Measurements from ENCODE around the gene MANSC1. TPM values are rescaled to one million over a fixed set of nuclear protein-coding genes. Genes with fewer than 3 reads are reported as not detected.

MANSC1 gene
- polyA plus RNA-seq, 1 donor (not counting 4 experiments of a cell fraction or from before 2014, with no cell fraction given) = 1.6 TPM

DNA sequence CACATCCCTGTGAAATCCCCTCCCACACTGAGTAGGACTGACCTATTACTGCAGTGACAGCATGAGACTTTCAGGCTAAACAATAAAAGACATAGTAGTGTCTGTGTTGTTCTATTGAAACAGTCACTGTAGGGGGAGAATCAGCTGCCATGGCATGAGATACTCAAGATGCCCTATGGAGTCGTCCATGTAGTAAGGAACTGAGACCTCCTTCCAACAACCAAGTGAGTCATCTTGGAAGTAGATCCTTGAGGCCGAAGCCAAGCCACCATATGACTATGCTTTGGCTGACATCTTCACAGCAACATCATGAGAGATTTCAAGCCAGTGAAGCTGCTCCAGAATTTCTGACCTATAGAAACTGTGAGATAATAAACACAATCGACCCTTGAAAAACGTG is 71.1 kb downstream of the MANSC1 start:
- FAIRE-seq = no peak
- dilution Hi-C loops (cut with MboI; ENCODE audit: extremely low pct_ligation_motif_present, low sequenced_read_pairs) = no loop called here
- Histone ChIP-seq H3K9me3 (ENCODE audit: control insufficient read depth, low read depth, low read length) (no peaks in the 10 kb centered on the region), H3K27me3 (ENCODE audit: control insufficient read depth, extremely low read depth, insufficient read depth, low read length) (no peaks in the 10 kb centered on the region), H3K9ac (ENCODE audit: control insufficient read depth, extremely low read depth, insufficient read depth, low read length) (no peak overlapping the region), H3K4me1 (ENCODE audit: control insufficient read depth, extremely low read depth, insufficient read depth, low read length) (peaks cover 9% of the 10 kb centered on the region), H3K9me1 (ENCODE audit: control insufficient read depth, extremely low read depth, insufficient read depth, low read length) (no peaks in the 10 kb centered on the region), H3K36me3 (ENCODE audit: control insufficient read depth in 2 of 2, extremely low read depth in 1 of 2, insufficient read depth in 2 of 2, low read length in 2 of 2) (no peaks in the 10 kb centered on the region), H3K79me2 (ENCODE audit: control insufficient read depth, insufficient read depth, low read length) (no peaks in the 10 kb centered on the region), H3K27ac (ENCODE audit: control insufficient read depth, insufficient read depth, low read length) (no peak overlapping the region), H4K20me1 (ENCODE audit: control insufficient read depth, extremely low read depth, insufficient read depth, low read length) (no peaks in the 10 kb centered on the region), H3K4me2 (ENCODE audit: control insufficient read depth, extremely low read depth, insufficient read depth, low read depth, low read length) (no peak overlapping the region), H3K4me3 (ENCODE audit: control insufficient read depth in 2 of 3, extremely low read depth in 1 of 3, insufficient read depth in 2 of 3, low read depth in 1 of 3, low read length in 3 of 3) (no peak overlapping the region), H2AFZ (ENCODE audit: control insufficient read depth, low read length) (no peak overlapping the region)
- TF ChIP-seq, protein P1, sequence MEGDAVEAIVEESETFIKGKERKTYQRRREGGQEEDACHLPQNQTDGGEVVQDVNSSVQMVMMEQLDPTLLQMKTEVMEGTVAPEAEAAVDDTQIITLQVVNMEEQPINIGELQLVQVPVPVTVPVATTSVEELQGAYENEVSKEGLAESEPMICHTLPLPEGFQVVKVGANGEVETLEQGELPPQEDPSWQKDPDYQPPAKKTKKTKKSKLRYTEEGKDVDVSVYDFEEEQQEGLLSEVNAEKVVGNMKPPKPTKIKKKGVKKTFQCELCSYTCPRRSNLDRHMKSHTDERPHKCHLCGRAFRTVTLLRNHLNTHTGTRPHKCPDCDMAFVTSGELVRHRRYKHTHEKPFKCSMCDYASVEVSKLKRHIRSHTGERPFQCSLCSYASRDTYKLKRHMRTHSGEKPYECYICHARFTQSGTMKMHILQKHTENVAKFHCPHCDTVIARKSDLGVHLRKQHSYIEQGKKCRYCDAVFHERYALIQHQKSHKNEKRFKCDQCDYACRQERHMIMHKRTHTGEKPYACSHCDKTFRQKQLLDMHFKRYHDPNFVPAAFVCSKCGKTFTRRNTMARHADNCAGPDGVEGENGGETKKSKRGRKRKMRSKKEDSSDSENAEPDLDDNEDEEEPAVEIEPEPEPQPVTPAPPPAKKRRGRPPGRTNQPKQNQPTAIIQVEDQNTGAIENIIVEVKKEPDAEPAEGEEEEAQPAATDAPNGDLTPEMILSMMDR (optimal IDR thresholded peaks at IDR 0.05 in 1 of 3, IDR thresholded peaks at IDR 0.05 in 1 of 3, conservative IDR thresholded peaks at IDR 0.05 in 1 of 3; ENCODE audit: extremely low read depth in 1 of 3, insufficient read depth in 2 of 3, low read length in 3 of 3) = no peak
- TF ChIP-seq EZH2 (IDR thresholded peaks at IDR 0.05; ENCODE audit: low read length) = no peak
- DNase-seq (ENCODE audit: low read depth, low spot score) = no peak

Small RNA genes lying within 50 kb of the gene (small RNA-seq; reads per million reads assigned to genes)
- gene RNU6-318P (ENCODE audit: insufficient read length in 3 of 3, low read depth in 3 of 3, low replicate concordance in 1 of 3) = 0 reads per million in 3 experiments

Other genes starting within 250 kb of the MANSC1 start
- 9.9 to 13.0 TPM (median 12.8 TPM) in 3 replicates for gene LRP6, start 83.2 kb downstream of the MANSC1 start, polyA plus RNA-seq
- 5.4 to 14.1 TPM (median 5.6 TPM) in 3 replicates for gene BORCS5, start 6.8 kb upstream of the MANSC1 start, polyA plus RNA-seq
- 7.6 to 9.3 TPM (median 8.2 TPM) in 3 replicates for gene DUSP16, start 212.6 kb upstream of the MANSC1 start, polyA plus RNA-seq